Frontal cortex (tissue), 4 donors: ENCODE measurements around the gene CTNNA3. TPM values are rescaled to one million over a fixed set of nuclear protein-coding genes. Genes with fewer than 3 reads are reported as not detected.
"Not testable (repeated sequence)": the region's sequence is repeated elsewhere in the genome, so short reads cannot be mapped to it uniquely, and the experiment has no call there.

Experiments used
- DNase-seq, 2 donors: peaks; one replicate each; pipeline ENCODE4 v3.0.0; 2012; ENCODE audit warnings: low spot score in 2 of 2
- FAIRE-seq: peaks from 2 replicates; lab custom pipeline; 2012; peaks lifted over from hg19 to GRCh38; lab: Jason Lieb, UNC
- total RNA-seq: library from RNA; depleted of rRNA; stranded (reverse); fragments of >200 nt; gene quantifications from one replicate; pipeline ENCODE4 v1.2.3, GENCODE V29; 2014
- donor health status: control.
- donor health status: control.
- donor health status: control.

CTNNA3 gene
- total RNA-seq, 1 donor from 2014 or later, result 2.0 TPM

- FAIRE-seq, result no peak
- DNase-seq, result no peak
Observed at GRCh38 chr10:66440568-66440967, 1255.4 kb downstream of the CTNNA3 start.

GRCh38 chr10:66414943-66415342 lies 1281.1 kb downstream of the CTNNA3 start:
- no peak for FAIRE-seq
- DNase-seq, result no peak

GRCh38 chr10:66405566-66405965 lies 1290.4 kb downstream of the CTNNA3 start:
- DNase-seq, result no peak
- no peak for FAIRE-seq

- DNase-seq (no peak), FAIRE-seq (no peak)
Observed at GRCh38 chr10:66398669-66399068, 1297.3 kb downstream of the CTNNA3 start.

- DNase-seq, result no peak
Observed at GRCh38 chr10:66394342-66395063, 1301.5 kb downstream of the CTNNA3 start.

DNA sequence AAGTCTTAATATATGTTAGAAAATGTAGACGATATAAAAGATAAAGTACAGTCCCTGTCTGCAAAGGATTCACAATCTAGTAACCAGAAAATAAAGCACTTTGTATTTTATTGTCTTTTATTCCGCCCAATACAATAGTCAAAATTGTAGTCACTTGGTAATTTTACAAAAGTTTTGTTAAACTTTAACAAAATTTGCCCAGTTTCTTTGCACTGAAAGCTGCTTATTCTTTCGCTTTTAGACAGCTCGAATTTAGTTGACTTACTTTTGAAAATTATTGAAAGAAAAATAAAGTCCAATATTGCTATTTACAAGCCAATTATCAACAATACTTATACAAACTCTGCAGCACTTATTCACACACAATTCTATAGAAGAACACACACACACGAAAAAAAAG lies 1305.1 kb downstream of the CTNNA3 start:
- DNase-seq (no peak), FAIRE-seq (no peak)

More at GRCh38 chr10:66394342-66395063, 1301.5 kb downstream of the CTNNA3 start:
- FAIRE-seq, result no peak

DNA sequence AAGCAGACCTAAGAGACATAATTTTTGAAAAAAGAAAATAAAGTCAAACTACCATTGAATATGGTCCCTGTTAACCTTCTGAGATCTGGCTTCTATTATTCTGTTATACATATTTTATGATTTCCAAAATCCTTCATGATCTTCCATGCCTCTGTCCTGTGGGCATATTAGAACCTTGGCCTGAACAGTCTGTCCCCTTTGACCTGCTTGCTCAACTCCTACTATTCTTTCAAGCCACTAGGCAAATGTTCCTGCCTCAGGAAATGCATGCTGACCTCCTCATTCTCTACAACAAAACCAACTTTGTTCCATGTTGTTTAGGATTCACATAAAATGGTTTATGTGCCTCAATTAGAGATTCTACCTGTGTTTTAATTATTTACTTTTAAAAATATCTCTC lies 1315.0 kb downstream of the CTNNA3 start:
- DNase-seq (no peak), FAIRE-seq (no peak)

- DNase-seq (no peak), FAIRE-seq (no peak)
Observed at GRCh38 chr10:66378117-66378876, 1317.7 kb downstream of the CTNNA3 start.

GRCh38 chr10:66368146-66368545 lies 1327.8 kb downstream of the CTNNA3 start:
- no peak for FAIRE-seq

DNA sequence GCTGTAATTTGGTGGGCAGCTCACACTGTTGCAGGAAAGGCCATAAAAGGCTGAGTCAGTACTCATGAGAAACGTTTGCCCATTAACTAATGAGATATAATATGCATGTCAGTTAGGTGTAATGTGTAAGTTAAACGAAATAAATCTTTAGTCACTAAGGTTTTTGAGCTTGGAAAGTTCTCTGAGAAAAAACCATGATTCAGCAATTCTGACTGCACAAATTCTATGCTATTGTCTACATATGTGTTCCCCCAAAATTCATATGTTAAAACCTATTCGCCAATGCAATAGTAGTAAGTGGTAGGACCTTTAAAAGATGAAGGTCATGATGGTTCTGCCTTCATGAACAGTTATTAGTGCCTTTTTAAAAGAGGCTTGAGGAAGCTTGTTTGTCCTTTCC lies 1329.8 kb downstream of the CTNNA3 start:
- DNase-seq (no peak), FAIRE-seq (no peak)

More at GRCh38 chr10:66368146-66368545, 1327.8 kb downstream of the CTNNA3 start:
- DNase-seq, result no peak

- no peak for FAIRE-seq
- no peak for DNase-seq
Observed at GRCh38 chr10:66365686-66366085, 1330.3 kb downstream of the CTNNA3 start.

DNA sequence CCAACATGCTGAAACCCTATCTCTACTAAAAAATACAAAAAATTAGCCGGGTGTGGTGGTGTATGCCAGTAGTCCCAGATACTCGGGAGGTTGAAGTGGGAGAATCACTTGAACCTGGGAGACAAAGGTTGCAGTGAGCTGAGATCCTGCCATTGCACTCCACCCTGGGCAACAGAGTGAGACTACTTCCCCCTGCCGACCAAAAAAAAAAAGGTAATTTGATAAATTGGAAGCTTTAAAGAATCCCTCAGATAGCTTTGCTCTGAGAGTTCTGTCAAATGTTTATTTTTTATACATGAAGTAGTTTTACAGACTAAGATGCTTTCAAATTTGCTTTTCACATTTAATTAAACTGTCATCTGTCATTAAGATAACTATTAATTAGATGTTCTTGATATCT lies 1333.5 kb downstream of the CTNNA3 start:
- no peak for FAIRE-seq
- no peak for DNase-seq

GRCh38 chr10:66353822-66354221 lies 1342.2 kb downstream of the CTNNA3 start:
- FAIRE-seq, DNase-seq: not testable (repeated sequence)

GRCh38 chr10:66353422-66353821 lies 1342.6 kb downstream of the CTNNA3 start:
- FAIRE-seq (no peak), DNase-seq (no peak)

DNA sequence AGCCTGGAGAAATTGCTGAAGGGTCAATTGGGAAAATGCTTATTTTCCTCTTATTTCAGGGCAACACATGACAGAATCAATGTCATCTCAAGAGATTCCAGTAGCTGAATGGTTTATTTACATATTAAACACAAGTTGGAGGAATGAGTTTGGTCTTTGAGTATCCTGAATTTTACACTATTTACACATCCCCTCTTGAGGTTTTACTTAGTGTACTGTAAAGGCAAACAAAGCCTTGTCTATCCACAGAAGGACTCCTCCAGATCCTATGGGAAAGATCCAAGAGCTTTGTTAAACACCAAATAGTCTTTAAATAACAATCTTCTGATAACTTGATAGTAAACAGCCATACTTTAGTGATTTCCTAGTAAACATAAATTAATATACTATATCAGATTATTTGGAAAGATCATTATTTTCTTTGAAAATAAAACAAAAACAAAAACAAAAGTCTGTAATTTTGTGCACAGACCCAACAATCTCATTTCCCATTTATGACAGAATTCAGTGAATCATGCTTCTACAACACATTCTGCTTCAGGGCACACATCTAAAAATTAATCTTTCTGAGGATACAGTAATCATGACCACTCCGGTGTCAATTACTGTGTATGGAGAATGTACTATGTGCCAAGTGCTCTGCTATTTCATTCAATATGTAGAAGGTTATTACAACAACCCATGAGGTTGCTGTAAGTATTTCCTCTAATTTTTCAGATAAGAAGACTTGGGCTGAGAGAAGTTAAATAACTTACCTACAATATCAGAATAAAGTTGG lies 1345.2 kb downstream of the CTNNA3 start:
- DNase-seq (no peak), FAIRE-seq (no peak)

GRCh38 chr10:66349726-66350125 lies 1346.3 kb downstream of the CTNNA3 start:
- DNase-seq (no peak), FAIRE-seq (no peak)

DNA sequence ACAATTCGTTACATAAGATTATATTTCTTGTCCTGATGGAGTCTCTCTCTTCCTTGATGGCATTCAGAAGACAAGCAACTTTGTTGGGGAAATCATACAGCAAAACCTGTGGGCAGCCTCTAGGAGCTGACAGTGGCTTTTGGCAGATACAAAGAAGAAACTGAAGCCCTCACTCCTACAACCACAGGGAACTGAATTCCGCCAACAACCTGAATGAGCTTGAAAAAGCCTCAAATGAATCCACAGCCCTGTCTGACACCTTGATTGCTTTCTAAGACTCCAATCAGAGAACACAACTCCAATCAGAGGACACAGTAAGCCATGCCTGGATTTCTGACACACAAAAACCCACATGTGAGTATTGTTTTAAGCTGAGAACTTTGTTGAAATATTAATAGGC lies 1346.9 kb downstream of the CTNNA3 start:
- no peak for DNase-seq

DNA sequence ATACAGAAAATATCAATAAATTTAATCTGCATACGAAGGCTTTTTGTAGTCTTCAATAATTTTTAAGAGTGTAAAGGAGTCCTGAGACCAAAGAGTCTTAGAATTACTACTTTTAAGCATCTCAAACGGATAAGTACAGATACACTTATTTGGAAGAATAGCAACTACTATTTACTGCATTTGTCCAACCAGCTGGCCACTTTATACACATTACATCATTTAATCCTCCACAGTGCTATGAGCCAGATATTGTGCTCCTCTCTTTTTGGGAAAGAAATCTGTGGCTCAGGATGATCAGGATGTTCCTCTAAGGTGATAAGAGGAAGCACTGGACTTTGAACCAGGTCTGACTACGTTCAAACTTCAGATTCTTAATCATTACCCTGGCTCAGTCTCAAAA lies 1358.8 kb downstream of the CTNNA3 start:
- FAIRE-seq (no peak), DNase-seq (no peak)

More for the DNA sequence above, 1346.9 kb downstream of the CTNNA3 start:
- FAIRE-seq, result no peak

GRCh38 chr10:66336791-66337190 lies 1359.2 kb downstream of the CTNNA3 start:
- FAIRE-seq (peak; percentile 76), DNase-seq (no peak)

DNA sequence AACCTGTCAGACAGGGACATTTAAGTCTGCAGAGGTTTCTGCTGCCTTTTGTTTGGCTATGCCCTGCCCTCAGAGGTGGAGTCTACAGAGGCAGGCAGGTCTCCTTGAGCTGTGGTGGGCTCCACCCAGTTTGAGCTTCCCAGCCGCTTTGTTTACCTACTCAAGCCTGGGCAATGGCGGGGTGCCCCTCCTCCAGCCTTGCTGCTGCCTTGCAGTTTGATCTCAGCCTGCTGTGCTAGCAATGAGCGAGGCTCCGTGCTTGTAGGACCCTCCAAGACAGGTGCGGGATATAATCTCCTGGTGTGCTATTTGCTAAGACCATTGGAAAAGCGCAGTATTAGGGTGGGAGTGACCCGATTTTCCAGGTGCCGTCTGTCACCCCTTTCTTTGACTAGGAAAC lies 1360.2 kb downstream of the CTNNA3 start:
- not testable (repeated sequence) for FAIRE-seq, DNase-seq
